HEK293 (cell line): Measurements from ENCODE around the gene SLC6A11.

Source experiments
- CTCF ChIA-PET: fragments of 350-600 bp; formaldehyde crosslinking; extraction: SDS; loops from one replicate; lab custom pipeline; 2021; ENCODE audit warnings: antibody characterized with exemption; lab: Yijun Ruan, JAX
- POLR2A ChIA-PET: fragments of 300-600 bp; formaldehyde crosslinking; extraction: SDS; loops from one replicate; lab custom pipeline; 2020; ENCODE audit warnings: antibody characterized with exemption, inconsistent platforms; lab: Yijun Ruan, JAX
- H3K27ac ChIP-seq: fragments of 200-500 bp; sonication (Bioruptor generic); 2 replicates; pipeline ENCODE4 v1.5.1; 2014; ENCODE audit warnings: low read depth, low read length, control low read depth, inconsistent platforms; ENCODE audit errors: extremely low read depth
- H3K36me3 ChIP-seq, 2 experiments: fragments of 200-500 bp in 1 of 2; sonication (Bioruptor generic) in 1 of 2; 1 replicate in 1 of 2; 2 replicates in 1 of 2; pipeline ENCODE4 v1.5.1; 2014 to 2017; ENCODE audit warnings: inconsistent platforms in 2 of 2, low read length in 2 of 2; ENCODE audit not compliant: control insufficient read depth in 2 of 2, insufficient read depth in 1 of 2
- H3K4me1 ChIP-seq: fragments of 200-500 bp; sonication (Bioruptor generic); 2 replicates; pipeline ENCODE4 v1.5.1; 2014; ENCODE audit warnings: mild to moderate bottlenecking, low read length, inconsistent platforms; ENCODE audit not compliant: control insufficient read depth, insufficient read depth
- H3K4me3 ChIP-seq: 2 replicates; pipeline ENCODE4 v1.5.1; 2011; ENCODE audit warnings: low read depth, mild to moderate bottlenecking, control low read depth, low read length, moderate library complexity
- H3K9me3 ChIP-seq: fragments of 200-500 bp; sonication (Bioruptor generic); 2 replicates; pipeline ENCODE4 v1.5.1; 2014; ENCODE audit warnings: low read depth, low read length, inconsistent platforms; ENCODE audit not compliant: control insufficient read depth, insufficient read depth
- IKZF3 ChIP-seq: fragments of 450-650 bp; IDR thresholded peaks from 2 replicates; pipeline ENCODE4 v1.5.0; 2018; ENCODE audit warnings: missing biosample characterization, mild to moderate bottlenecking, missing genetic modification characterization, moderate library complexity
- KLF8 ChIP-seq: fragments of 450-650 bp; formaldehyde crosslinking; IDR thresholded peaks from 2 replicates; pipeline ENCODE4 v1.5.1; 2016; ENCODE audit warnings: missing biosample characterization, missing genetic modification characterization
- OSR2 ChIP-seq: fragments of 450-650 bp; formaldehyde crosslinking; IDR thresholded peaks from 2 replicates; pipeline ENCODE4 v1.5.1; 2016; ENCODE audit warnings: missing biosample characterization, missing genetic modification characterization
- OVOL3 ChIP-seq: fragments of 450-650 bp; formaldehyde crosslinking; IDR thresholded peaks from 2 replicates; pipeline ENCODE4 v1.5.1; 2016; ENCODE audit warnings: missing biosample characterization, missing genetic modification characterization
- RBAK ChIP-seq: fragments of 450-650 bp; formaldehyde crosslinking; IDR thresholded peaks from 2 replicates; pipeline ENCODE4 v1.5.1; 2016; ENCODE audit warnings: missing biosample characterization, missing genetic modification characterization
- REPIN1 ChIP-seq: fragments of 450-650 bp; formaldehyde crosslinking; IDR thresholded peaks from 2 replicates; pipeline ENCODE4 v1.5.1; 2017; ENCODE audit warnings: missing biosample characterization, missing genetic modification characterization, low read depth
- TRIM28 ChIP-seq: IDR thresholded peaks from 2 replicates; pipeline ENCODE4 v1.6.1; 2011; ENCODE audit warnings: low read length, control low read depth, borderline replicate concordance
- ZFP3 ChIP-seq: fragments of 450-650 bp; formaldehyde crosslinking; IDR thresholded peaks from 2 replicates; pipeline ENCODE4 v1.5.1; 2016; ENCODE audit warnings: low read depth, missing biosample characterization, missing genetic modification characterization
- ZNF184 ChIP-seq: fragments of 450-650 bp; IDR thresholded peaks from 2 replicates; pipeline ENCODE4 v1.5.1; 2018; ENCODE audit warnings: missing biosample characterization, mild to moderate bottlenecking, missing genetic modification characterization
- ZNF2 ChIP-seq: fragments of 450-650 bp; formaldehyde crosslinking; IDR thresholded peaks from 2 replicates; pipeline ENCODE4 v1.5.1; 2016; ENCODE audit warnings: missing biosample characterization, missing genetic modification characterization
- ZNF248 ChIP-seq: fragments of 450-650 bp; formaldehyde crosslinking; IDR thresholded peaks from 2 replicates; pipeline ENCODE4 v1.5.1; 2017; ENCODE audit warnings: missing biosample characterization, missing genetic modification characterization
- ZNF292 ChIP-seq: fragments of 450-650 bp; formaldehyde crosslinking; IDR thresholded peaks from 2 replicates; pipeline ENCODE4 v1.5.1; 2016; ENCODE audit warnings: low read depth, missing biosample characterization, missing genetic modification characterization, borderline replicate concordance
- ZNF302 ChIP-seq: fragments of 450-650 bp; formaldehyde crosslinking; IDR thresholded peaks from 2 replicates; pipeline ENCODE4 v1.5.1; 2016; ENCODE audit warnings: missing biosample characterization, missing genetic modification characterization, low read depth
- ZNF324 ChIP-seq: fragments of 450-650 bp; formaldehyde crosslinking; IDR thresholded peaks from 2 replicates; pipeline ENCODE4 v1.5.1; 2016; ENCODE audit warnings: missing biosample characterization, missing genetic modification characterization
- ZNF416 ChIP-seq: fragments of 450-650 bp; formaldehyde crosslinking; IDR thresholded peaks from 2 replicates; pipeline ENCODE4 v1.5.1; 2016; ENCODE audit warnings: missing biosample characterization, missing genetic modification characterization
- ZNF501 ChIP-seq: fragments of 450-650 bp; formaldehyde crosslinking; IDR thresholded peaks from 2 replicates; pipeline ENCODE4 v1.5.1; 2016; ENCODE audit warnings: missing biosample characterization, missing genetic modification characterization
- ZNF529 ChIP-seq: fragments of 450-650 bp; formaldehyde crosslinking; IDR thresholded peaks from 2 replicates; pipeline ENCODE4 v1.5.1; 2017; ENCODE audit warnings: missing genetic modification characterization, missing biosample characterization; ENCODE audit not compliant: insufficient replicate concordance
- ZNF623 ChIP-seq: fragments of 450-650 bp; formaldehyde crosslinking; IDR thresholded peaks from 2 replicates; pipeline ENCODE4 v1.5.1; 2016; ENCODE audit warnings: missing biosample characterization, missing genetic modification characterization
- ZNF664 ChIP-seq: fragments of 450-650 bp; formaldehyde crosslinking; IDR thresholded peaks from 2 replicates; pipeline ENCODE4 v1.5.1; 2016; ENCODE audit warnings: missing biosample characterization, missing genetic modification characterization
- ZNF701 ChIP-seq: fragments of 450-650 bp; formaldehyde crosslinking; IDR thresholded peaks from 2 replicates; pipeline ENCODE4 v1.5.1; 2016; ENCODE audit warnings: missing biosample characterization, missing genetic modification characterization
- ZNF768 ChIP-seq: fragments of 450-650 bp; formaldehyde crosslinking; IDR thresholded peaks from 2 replicates; pipeline ENCODE4 v1.5.1; 2018; ENCODE audit warnings: missing biosample characterization, mild to moderate bottlenecking, missing genetic modification characterization
- ZNF777 ChIP-seq: fragments of 450-650 bp; formaldehyde crosslinking; IDR thresholded peaks from 2 replicates; pipeline ENCODE4 v1.5.1; 2017; ENCODE audit warnings: missing biosample characterization, missing genetic modification characterization, borderline replicate concordance
- ZNF791 ChIP-seq: fragments of 450-650 bp; formaldehyde crosslinking; IDR thresholded peaks from 2 replicates; pipeline ENCODE4 v1.5.1; 2016; ENCODE audit warnings: missing biosample characterization, missing genetic modification characterization
- ZNF830 ChIP-seq: fragments of 450-650 bp; IDR thresholded peaks from 2 replicates; pipeline ENCODE4 v1.5.0; 2018; ENCODE audit warnings: missing biosample characterization, missing genetic modification characterization, low read depth, mild to moderate bottlenecking, moderate library complexity
- ZNF843 ChIP-seq: fragments of 450-650 bp; formaldehyde crosslinking; IDR thresholded peaks from 2 replicates; pipeline ENCODE4 v1.5.1; 2016; ENCODE audit warnings: missing biosample characterization, missing genetic modification characterization
- ZSCAN16 ChIP-seq: fragments of 450-650 bp; formaldehyde crosslinking; IDR thresholded peaks from 2 replicates; pipeline ENCODE4 v1.5.1; 2016; ENCODE audit warnings: missing biosample characterization, missing genetic modification characterization
- TF ChIP-seq, protein P1 (sequence below): fragments of 450-650 bp; formaldehyde crosslinking; IDR thresholded peaks from 2 replicates; pipeline ENCODE4 v1.5.1; 2017; ENCODE audit warnings: missing biosample characterization, missing genetic modification characterization
- TF ChIP-seq, protein P2 (sequence below): fragments of 450-650 bp; formaldehyde crosslinking; IDR thresholded peaks from 2 replicates; pipeline ENCODE4 v1.5.1; 2016; ENCODE audit warnings: missing biosample characterization, missing genetic modification characterization
- TF ChIP-seq, protein P3 (sequence below): fragments of 450-650 bp; formaldehyde crosslinking; IDR thresholded peaks from 2 replicates; pipeline ENCODE4 v1.5.1; 2016; ENCODE audit warnings: missing biosample characterization, missing genetic modification characterization

Gene SLC6A11

DNA sequence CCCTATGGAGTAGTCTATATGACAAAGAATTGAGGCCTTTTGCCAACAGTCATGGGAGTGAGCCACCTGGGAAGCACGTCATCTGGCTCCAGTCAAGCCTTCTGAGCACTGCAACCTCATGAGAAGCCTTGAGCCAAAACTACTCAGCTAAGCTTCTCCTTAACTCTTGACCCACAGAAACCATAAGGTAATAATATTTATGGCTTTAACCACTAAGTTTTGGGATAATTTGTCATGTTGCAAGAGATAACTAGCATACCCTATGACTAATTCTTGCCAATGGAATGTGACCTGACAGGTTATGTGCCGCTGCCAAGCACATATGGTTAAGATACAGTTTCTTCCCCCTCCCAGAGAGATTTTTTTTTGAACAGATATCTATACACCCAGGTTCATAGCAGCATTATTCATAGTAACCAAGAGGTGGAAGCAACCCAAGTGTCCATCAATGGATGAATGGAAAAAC lies 11.8 kb upstream of the SLC6A11 start:
- Histone ChIP-seq H3K4me1 (no peaks in the 10 kb centered on the region), H3K9me3 (no peaks in the 10 kb centered on the region), H3K36me3 (no peaks in the 10 kb centered on the region)
- ChIA-PET CTCF (no interaction called here), POLR2A (no interaction called here)
- TF ChIP-seq ZNF416: no peak
- TF ChIP-seq ZNF791 (tag by site-specific recombination): no peak
- no peak for TF ChIP-seq ZSCAN16 (tag by site-specific recombination)
- no peak for TF ChIP-seq ZNF302
- TF ChIP-seq ZNF529 (tag by site-specific recombination): no peak
- no peak for TF ChIP-seq ZNF768
- TF ChIP-seq ZNF501 (tag by site-specific recombination): no peak
- TF ChIP-seq TRIM28: no peak
- TF ChIP-seq ZNF184 (tag by site-specific recombination): no peak
- TF ChIP-seq, protein P1, sequence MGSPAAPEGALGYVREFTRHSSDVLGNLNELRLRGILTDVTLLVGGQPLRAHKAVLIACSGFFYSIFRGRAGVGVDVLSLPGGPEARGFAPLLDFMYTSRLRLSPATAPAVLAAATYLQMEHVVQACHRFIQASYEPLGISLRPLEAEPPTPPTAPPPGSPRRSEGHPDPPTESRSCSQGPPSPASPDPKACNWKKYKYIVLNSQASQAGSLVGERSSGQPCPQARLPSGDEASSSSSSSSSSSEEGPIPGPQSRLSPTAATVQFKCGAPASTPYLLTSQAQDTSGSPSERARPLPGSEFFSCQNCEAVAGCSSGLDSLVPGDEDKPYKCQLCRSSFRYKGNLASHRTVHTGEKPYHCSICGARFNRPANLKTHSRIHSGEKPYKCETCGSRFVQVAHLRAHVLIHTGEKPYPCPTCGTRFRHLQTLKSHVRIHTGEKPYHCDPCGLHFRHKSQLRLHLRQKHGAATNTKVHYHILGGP (tag by site-specific recombination): no peak
- no peak for TF ChIP-seq IKZF3 (tag by site-specific recombination)
- no peak for TF ChIP-seq REPIN1 (tag by site-specific recombination)
- no peak for TF ChIP-seq ZNF2 (tag by site-specific recombination)
- no peak for TF ChIP-seq ZNF830
- no peak for TF ChIP-seq ZNF777 (tag by site-specific recombination)
- no peak for TF ChIP-seq ZNF292 (tag by site-specific recombination)
- TF ChIP-seq, protein P2, sequence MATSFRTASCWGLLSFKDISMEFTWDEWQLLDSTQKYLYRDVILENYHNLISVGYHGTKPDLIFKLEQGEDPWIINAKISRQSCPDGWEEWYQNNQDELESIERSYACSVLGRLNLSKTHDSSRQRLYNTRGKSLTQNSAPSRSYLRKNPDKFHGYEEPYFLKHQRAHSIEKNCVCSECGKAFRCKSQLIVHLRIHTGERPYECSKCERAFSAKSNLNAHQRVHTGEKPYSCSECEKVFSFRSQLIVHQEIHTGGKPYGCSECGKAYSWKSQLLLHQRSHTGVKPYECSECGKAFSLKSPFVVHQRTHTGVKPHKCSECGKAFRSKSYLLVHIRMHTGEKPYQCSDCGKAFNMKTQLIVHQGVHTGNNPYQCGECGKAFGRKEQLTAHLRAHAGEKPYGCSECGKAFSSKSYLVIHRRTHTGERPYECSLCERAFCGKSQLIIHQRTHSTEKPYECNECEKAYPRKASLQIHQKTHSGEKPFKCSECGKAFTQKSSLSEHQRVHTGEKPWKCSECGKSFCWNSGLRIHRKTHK (tag by site-specific recombination): no peak
- no peak for TF ChIP-seq OVOL3
- no peak for TF ChIP-seq ZNF843 (tag by site-specific recombination)
- TF ChIP-seq OSR2 (tag by site-specific recombination): no peak
- TF ChIP-seq, all 188 proteins: peak for 0
- Histone ChIP-seq H3K27ac (no peak overlapping the region), H3K4me3 (no peak overlapping the region)

DNA sequence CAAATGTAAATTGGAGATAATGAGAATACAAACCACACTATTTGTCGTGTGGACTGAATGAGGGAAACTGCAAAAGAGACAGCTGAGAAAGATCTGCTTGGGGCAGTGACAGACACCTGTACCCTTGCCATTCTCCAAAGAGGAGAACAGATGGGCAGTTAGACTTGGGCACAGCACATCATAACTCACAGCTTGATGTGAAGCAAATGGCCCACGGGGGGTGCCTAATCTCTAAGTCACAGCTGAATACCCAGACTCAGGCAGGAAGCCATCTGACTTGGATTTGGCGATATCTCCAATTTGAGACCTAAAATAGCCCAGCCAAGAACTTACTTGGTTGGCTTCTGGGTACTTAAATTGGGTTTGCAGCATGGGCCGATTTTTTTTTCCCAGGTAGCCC lies 10.0 kb upstream of the SLC6A11 start:
- Histone ChIP-seq H3K27ac (no peak overlapping the region), H3K4me1 (no peaks in the 10 kb centered on the region), H3K9me3 (no peaks in the 10 kb centered on the region), H3K4me3 (no peak overlapping the region), H3K36me3 (no peaks in the 10 kb centered on the region)
- CTCF ChIA-PET: no interaction called here
- POLR2A ChIA-PET: no interaction called here
- TF ChIP-seq ZNF292 (tag by site-specific recombination): no peak
- no peak for TF ChIP-seq ZNF416
- TF ChIP-seq ZNF324 (tag by site-specific recombination): no peak
- no peak for TF ChIP-seq ZFP3 (tag by site-specific recombination)
- no peak for TF ChIP-seq ZNF623 (tag by site-specific recombination)
- no peak for TF ChIP-seq RBAK (tag by site-specific recombination)
- TF ChIP-seq ZNF664 (tag by site-specific recombination): no peak
- no peak for TF ChIP-seq ZNF791 (tag by site-specific recombination)
- no peak for TF ChIP-seq ZNF701
- TF ChIP-seq, protein P3, sequence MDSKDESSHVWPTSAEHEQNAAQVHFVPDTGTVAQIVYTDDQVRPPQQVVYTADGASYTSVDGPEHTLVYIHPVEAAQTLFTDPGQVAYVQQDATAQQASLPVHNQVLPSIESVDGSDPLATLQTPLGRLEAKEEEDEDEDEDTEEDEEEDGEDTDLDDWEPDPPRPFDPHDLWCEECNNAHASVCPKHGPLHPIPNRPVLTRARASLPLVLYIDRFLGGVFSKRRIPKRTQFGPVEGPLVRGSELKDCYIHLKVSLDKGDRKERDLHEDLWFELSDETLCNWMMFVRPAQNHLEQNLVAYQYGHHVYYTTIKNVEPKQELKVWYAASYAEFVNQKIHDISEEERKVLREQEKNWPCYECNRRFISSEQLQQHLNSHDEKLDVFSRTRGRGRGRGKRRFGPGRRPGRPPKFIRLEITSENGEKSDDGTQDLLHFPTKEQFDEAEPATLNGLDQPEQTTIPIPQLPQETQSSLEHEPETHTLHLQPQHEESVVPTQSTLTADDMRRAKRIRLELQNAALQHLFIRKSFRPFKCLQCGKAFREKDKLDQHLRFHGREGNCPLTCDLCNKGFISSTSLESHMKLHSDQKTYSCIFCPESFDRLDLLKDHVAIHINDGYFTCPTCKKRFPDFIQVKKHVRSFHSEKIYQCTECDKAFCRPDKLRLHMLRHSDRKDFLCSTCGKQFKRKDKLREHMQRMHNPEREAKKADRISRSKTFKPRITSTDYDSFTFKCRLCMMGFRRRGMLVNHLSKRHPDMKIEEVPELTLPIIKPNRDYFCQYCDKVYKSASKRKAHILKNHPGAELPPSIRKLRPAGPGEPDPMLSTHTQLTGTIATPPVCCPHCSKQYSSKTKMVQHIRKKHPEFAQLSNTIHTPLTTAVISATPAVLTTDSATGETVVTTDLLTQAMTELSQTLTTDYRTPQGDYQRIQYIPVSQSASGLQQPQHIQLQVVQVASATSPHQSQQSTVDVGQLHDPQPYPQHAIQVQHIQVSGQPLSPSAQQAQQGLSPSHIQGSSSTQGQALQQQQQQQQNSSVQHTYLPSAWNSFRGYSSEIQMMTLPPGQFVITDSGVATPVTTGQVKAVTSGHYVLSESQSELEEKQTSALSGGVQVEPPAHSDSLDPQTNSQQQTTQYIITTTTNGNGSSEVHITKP (tag by site-specific recombination): no peak
- no peak for TF ChIP-seq KLF8 (tag by site-specific recombination)
- no peak for TF ChIP-seq ZNF248 (tag by site-specific recombination)
